Neural crest cell (in vitro differentiated cells): ENCODE measurements around the gene NELL1. TPM values are rescaled to one million over a fixed set of nuclear protein-coding genes. Genes with fewer than 3 reads are reported as not detected.
"Not testable (repeated sequence)": the region's sequence is repeated elsewhere in the genome, so short reads cannot be mapped to it uniquely, and the experiment has no call there.

Experiments used
- DNase-seq: peaks from one replicate; pipeline ENCODE4 v3.0.0; 2021; ENCODE audit warnings: low read depth, mixed read lengths, low spot score
- H3K27ac Mint-ChIP-seq: one replicate; pipeline ENCODE4 v1.8.0; 2021; ENCODE audit warnings: mild to moderate bottlenecking, mixed read lengths; ENCODE audit not compliant: unreplicated experiment
- H3K27me3 Mint-ChIP-seq: 2 replicates; pipeline ENCODE4 v1.8.0; 2021; ENCODE audit warnings: low read depth, mild to moderate bottlenecking, mixed read lengths
- H3K36me3 Mint-ChIP-seq: 2 replicates; pipeline ENCODE4 v1.8.0; 2021; ENCODE audit warnings: low read depth, mild to moderate bottlenecking, mixed read lengths
- H3K4me1 Mint-ChIP-seq: 2 replicates; pipeline ENCODE4 v1.8.0; 2021; ENCODE audit warnings: mixed read lengths
- H3K4me3 Mint-ChIP-seq: one replicate; pipeline ENCODE4 v1.8.0; 2021; ENCODE audit warnings: mild to moderate bottlenecking, mixed read lengths
- H3K9me3 Mint-ChIP-seq: 2 replicates; pipeline ENCODE4 v1.8.0; 2021; ENCODE audit warnings: mixed read lengths
- total RNA-seq: library from RNA; stranded (reverse); gene quantifications from 2 replicates; pipeline ENCODE4 v1.2.1, GENCODE V29; 2021
- TF ChIP-seq, protein P1 (sequence below): fragments of 200-600 bp; sonication (generic); conservative IDR thresholded peaks from 2 replicates; pipeline ENCODE4 v1.5.0; 2021; ENCODE audit warnings: antibody characterized with exemption, mild to moderate bottlenecking

NELL1 gene
- total RNA-seq, 1 donor from 2014 or later: 0.51 TPM

DNA sequence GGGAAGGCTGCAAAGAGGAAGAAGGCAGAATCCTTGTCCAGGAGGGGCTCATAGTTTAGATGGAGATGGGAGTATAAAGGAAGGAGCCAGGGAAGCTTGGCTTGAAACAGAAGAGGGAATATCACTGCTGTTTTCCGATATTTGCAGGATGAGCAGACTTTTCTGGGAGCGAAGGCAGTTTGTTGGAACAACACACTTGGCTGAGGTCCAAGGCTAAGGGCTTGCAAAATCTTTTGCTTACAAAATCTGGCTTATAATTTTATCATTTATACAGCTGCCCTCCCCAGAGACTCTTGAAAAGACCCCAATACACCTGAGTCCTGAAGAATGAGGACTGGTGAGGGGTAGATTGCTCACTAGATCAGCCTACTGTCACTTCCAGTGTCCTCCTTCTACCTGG is 174.8 kb downstream of the NELL1 start:
- no peak overlapping the region for H3K4me3 Mint-ChIP-seq
- no peaks in the 10 kb centered on the region for H3K36me3 Mint-ChIP-seq
- TF ChIP-seq, protein P1, sequence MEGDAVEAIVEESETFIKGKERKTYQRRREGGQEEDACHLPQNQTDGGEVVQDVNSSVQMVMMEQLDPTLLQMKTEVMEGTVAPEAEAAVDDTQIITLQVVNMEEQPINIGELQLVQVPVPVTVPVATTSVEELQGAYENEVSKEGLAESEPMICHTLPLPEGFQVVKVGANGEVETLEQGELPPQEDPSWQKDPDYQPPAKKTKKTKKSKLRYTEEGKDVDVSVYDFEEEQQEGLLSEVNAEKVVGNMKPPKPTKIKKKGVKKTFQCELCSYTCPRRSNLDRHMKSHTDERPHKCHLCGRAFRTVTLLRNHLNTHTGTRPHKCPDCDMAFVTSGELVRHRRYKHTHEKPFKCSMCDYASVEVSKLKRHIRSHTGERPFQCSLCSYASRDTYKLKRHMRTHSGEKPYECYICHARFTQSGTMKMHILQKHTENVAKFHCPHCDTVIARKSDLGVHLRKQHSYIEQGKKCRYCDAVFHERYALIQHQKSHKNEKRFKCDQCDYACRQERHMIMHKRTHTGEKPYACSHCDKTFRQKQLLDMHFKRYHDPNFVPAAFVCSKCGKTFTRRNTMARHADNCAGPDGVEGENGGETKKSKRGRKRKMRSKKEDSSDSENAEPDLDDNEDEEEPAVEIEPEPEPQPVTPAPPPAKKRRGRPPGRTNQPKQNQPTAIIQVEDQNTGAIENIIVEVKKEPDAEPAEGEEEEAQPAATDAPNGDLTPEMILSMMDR: no peak
- DNase-seq: no peak
- H3K9me3 Mint-ChIP-seq: no peaks in the 10 kb centered on the region
- peaks cover 6% of the 10 kb centered on the region for H3K27me3 Mint-ChIP-seq
- H3K4me1 Mint-ChIP-seq: no peaks in the 10 kb centered on the region
- H3K27ac Mint-ChIP-seq: no peak overlapping the region

DNA sequence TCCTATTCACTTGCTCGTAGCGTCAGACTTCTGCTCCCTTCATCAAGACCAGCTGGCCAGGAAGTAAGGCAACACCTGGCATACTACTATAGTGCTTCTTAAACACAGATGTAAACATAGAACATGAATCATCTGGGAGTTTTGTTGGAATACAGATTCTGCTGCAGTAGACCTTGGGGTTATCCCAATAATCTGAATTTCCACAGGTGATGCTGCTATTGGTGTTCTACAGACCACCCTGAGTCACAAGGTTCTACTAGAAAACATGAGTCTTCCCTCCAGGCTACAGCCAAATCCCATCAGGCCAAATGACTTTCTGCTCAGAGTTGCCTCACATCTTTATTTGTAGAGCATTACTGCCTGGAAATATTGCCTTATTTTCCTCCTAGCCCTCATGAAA is 175.2 kb downstream of the NELL1 start:
- DNase-seq: no peak
- Mint-ChIP-seq H3K27ac (no peak overlapping the region), H3K4me1 (no peaks in the 10 kb centered on the region), H3K9me3 (no peaks in the 10 kb centered on the region), H3K36me3 (no peaks in the 10 kb centered on the region), H3K4me3 (no peak overlapping the region), H3K27me3 (peaks cover 10% of the 10 kb centered on the region)
- TF ChIP-seq, protein P1: no peak

DNA sequence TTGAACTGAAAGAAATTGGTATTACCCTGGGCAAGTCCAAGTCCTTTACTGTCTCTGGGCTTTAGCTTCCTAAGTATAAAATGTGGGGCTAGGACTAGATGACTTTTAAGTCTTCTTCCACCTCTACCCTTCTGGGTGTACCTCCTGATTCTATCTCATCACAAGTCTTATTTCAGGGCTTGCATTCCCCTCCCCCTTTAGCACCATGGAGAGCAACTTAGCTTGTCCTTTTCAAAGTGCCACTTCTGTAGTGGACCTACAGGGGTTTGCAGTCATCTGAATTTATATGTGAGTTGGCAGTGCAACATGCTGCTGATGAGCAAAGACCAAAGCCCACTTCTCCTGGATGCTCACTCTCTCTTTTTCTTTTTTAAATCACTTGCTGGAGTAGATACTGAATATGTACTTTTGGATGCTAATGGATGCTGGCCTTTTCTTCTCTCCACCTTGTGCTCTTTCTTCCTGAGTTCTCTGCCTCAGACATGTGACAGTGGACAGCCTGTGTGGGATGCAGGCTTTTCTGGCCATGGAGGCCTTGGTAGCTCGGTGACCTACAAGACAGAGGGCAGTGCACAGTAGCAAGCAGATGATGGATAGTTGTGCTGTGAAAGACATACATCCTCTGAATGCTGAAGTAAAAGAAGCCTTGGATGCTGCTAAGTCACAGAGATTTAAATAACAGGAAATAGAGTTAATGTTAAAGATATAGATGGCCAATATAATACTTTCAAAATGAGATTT is 185.0 kb downstream of the NELL1 start:
- Mint-ChIP-seq H3K27me3 (peaks cover 23% of the 10 kb centered on the region), H3K36me3 (no peaks in the 10 kb centered on the region), H3K4me1 (no peaks in the 10 kb centered on the region), H3K4me3 (no peak overlapping the region), H3K27ac (no peak overlapping the region), H3K9me3 (no peaks in the 10 kb centered on the region)
- DNase-seq: no peak
- TF ChIP-seq, protein P1: no peak

DNA sequence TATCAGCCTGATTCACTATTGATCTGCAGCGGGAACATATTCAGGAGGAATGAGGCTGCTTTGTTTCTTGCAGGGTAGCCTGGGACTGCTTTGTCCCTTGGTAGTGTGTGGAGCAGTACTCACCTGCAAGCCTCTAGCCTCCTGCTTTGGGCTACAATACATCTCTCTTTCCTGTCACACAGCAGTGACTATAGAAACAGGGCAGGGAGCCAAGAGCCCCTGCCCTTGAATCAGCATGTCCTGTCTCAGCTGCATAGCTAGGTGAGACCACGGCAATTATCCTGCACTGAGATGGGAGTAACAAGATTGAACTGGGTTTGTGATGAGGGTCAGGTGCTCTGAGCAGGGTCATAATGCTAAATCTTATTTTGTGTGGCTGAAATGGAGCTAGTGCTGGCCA is 191.9 kb downstream of the NELL1 start:
- peaks cover 2% of the 10 kb centered on the region for H3K27me3 Mint-ChIP-seq
- no peaks in the 10 kb centered on the region for H3K36me3 Mint-ChIP-seq
- TF ChIP-seq, protein P1: no peak
- no peak overlapping the region for H3K27ac Mint-ChIP-seq
- no peak for DNase-seq
- no peaks in the 10 kb centered on the region for H3K9me3 Mint-ChIP-seq
- no peak overlapping the region for H3K4me3 Mint-ChIP-seq
- no peaks in the 10 kb centered on the region for H3K4me1 Mint-ChIP-seq

DNA sequence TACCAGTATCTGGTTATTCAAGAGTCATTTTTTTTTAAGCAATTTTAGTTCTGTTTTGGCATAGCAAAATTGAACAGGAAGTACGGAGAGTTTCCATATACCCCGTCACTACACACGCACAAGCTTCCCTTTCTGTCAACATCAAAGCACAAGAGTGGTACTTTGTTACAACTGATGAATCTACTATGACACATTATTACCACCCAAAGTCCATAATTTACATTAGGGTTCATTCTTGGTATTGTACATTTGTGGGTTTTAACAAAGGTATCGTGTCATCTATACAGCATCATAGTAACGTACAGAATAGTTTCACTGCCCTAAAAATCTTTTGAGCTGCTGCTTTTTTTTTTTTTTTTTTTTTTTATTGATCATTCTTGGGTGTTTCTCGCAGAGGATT is 192.9 kb downstream of the NELL1 start:
- not testable (repeated sequence) for H3K4me3 Mint-ChIP-seq, H3K27me3 Mint-ChIP-seq, H3K36me3 Mint-ChIP-seq, H3K9me3 Mint-ChIP-seq, H3K27ac Mint-ChIP-seq, H3K4me1 Mint-ChIP-seq, DNase-seq

DNA sequence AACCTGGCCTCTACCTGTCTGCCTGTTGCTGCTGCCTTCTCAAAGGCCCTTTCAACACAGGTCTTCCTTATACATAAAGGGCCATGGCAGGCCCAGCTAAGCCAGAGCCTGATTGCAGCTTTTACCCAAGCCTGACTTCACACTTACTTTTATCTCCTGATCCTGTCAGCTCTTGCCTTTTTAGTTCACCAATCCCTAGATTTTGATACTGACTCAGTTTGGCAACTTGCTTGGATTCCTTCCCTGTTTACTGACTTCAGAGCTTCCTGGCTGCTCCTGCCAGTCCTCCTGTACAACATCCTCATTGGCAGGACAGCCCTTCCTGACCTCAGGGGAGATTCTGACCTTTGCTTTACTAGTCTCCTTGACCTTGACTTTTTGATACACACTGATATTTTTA is 195.2 kb downstream of the NELL1 start:
- TF ChIP-seq, protein P1: no peak
- H3K27ac Mint-ChIP-seq: no peak overlapping the region
- H3K27me3 Mint-ChIP-seq: peaks cover under 1% of the 10 kb centered on the region
- H3K4me1 Mint-ChIP-seq: no peaks in the 10 kb centered on the region
- no peak overlapping the region for H3K4me3 Mint-ChIP-seq
- no peaks in the 10 kb centered on the region for H3K36me3 Mint-ChIP-seq
- no peak for DNase-seq
- no peaks in the 10 kb centered on the region for H3K9me3 Mint-ChIP-seq
